MCF 10A (cell line): ENCODE results near the gene PRKG1. TPM values are rescaled to one million over a fixed set of nuclear protein-coding genes. Genes with fewer than 3 reads are reported as not detected.
"Not testable (repeated sequence)": the region's sequence is repeated elsewhere in the genome, so short reads cannot be mapped to it uniquely, and the experiment has no call there.

Experiments used
- BruUV-seq: library from RNA; stranded (reverse); fragments of 400-500 nt; replicated peaks from 2 replicates; lab custom pipeline; 2021; lab: Mats Ljungman, UMichigan
- CTCF ChIA-PET: fragments of 300-600 bp; sonication (Branson Sonifier 250); formaldehyde crosslinking; extraction: SDS; loops from one replicate; lab custom pipeline; 2021; ENCODE audit warnings: antibody characterized with exemption, inconsistent platforms; lab: Yijun Ruan, JAX
- POLR2A ChIA-PET: fragments of 300-600, 350-650 bp; sonication (Branson Sonifier 250); formaldehyde crosslinking; extraction: SDS; loops from one replicate; lab custom pipeline; 2020; ENCODE audit warnings: antibody characterized with exemption, inconsistent platforms; lab: Yijun Ruan, JAX
- DNase-seq: peaks from one replicate; pipeline ENCODE4 v3.0.0-alpha.2; 2018; ENCODE audit not compliant: unreplicated experiment
- H3K27ac Mint-ChIP-seq: one replicate; pipeline ENCODE4 v1.8.0; 2022; ENCODE audit warnings: mild to moderate bottlenecking, low read depth, mixed read lengths; ENCODE audit not compliant: unreplicated experiment
- H3K27me3 Mint-ChIP-seq: one replicate; pipeline ENCODE4 v1.8.0; 2022; ENCODE audit warnings: mixed read lengths; ENCODE audit not compliant: insufficient read depth, unreplicated experiment
- H3K36me3 Mint-ChIP-seq: one replicate; pipeline ENCODE4 v1.8.0; 2022; ENCODE audit warnings: mild to moderate bottlenecking, moderate library complexity, mixed read lengths; ENCODE audit not compliant: insufficient read depth, unreplicated experiment
- H3K4me1 Mint-ChIP-seq: one replicate; pipeline ENCODE4 v1.8.0; 2022; ENCODE audit warnings: mixed read lengths; ENCODE audit not compliant: insufficient read depth, unreplicated experiment
- H3K4me3 Mint-ChIP-seq: one replicate; pipeline ENCODE4 v1.8.0; 2022; ENCODE audit warnings: mild to moderate bottlenecking, moderate library complexity, mixed read lengths; ENCODE audit not compliant: unreplicated experiment
- H3K9me3 Mint-ChIP-seq: one replicate; pipeline ENCODE4 v1.8.0; 2022; ENCODE audit warnings: mixed read lengths; ENCODE audit not compliant: unreplicated experiment
- intact Hi-C: fragments of 100-400 bp; cut with micrococcal nuclease; formaldehyde crosslinking; loops from 2 replicates; pipeline ENCODE4 v1.14.1; 2022
- total RNA-seq: library from RNA; stranded (reverse); gene quantifications from 2 replicates; pipeline ENCODE4 v1.2.3, GENCODE V29; 2022
- TF ChIP-seq, protein P1 (sequence below): fragments of 200-600 bp; IDR thresholded peaks from one replicate; pipeline ENCODE4 v1.8.0; 2022; ENCODE audit warnings: antibody characterized with exemption, mild to moderate bottlenecking; ENCODE audit not compliant: unreplicated experiment

PRKG1 gene
- total RNA-seq, 1 experiment from 2014 or later, result 0.09 TPM

DNA sequence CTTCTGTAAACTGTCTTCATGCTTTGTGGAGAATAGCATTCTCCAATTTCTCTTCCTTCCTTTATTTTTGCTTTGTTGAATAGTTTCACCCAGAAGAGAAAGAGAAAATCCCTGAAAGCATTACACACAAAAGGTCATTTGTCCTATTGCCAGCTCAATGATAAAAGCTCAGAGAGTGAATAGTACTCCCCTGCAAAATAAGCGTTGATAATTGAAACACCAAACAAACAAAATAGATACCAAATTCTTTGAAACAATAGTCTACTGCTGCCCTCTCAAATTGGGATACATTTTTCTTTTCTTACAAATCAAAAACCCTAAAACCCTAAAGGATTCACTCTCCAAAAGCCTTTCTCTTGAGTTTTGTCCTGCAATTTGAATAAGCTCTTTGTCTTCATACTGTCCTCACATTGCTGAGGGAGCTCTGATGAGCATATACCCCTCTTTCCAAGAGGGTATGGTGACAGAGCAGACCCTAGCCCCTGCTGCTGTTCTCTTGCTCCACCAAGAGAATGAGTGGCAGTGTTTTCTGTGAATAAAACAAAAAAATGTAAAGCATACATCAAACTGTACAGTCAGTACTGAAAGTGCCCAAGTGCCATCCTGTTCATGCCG lies 490.7 kb downstream of the PRKG1 start:
- no peak overlapping the region for H3K27ac Mint-ChIP-seq
- POLR2A ChIA-PET, result no interaction called here

DNA sequence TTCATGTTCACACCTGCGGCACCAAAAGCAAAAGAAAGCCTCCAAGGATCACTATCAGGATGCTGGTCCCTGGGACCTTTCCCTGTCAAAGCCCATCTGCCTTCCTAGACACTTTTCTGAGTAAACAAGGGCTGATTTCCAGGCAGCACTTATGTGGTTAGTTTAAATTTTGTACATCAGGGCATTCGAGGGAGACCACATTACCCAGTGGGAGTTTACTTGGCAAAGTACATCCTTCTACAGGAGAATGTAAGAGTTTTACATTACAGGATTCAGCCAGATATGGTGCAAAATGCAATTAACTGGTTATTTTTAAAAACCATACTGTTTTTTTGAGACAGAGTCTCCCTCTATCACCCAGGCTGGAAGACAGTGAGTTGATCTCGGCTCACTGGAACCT lies 493.0 kb downstream of the PRKG1 start:
- no peaks in the 10 kb centered on the region for H3K4me1 Mint-ChIP-seq
- ChIA-PET POLR2A (no interaction called here), CTCF (interaction anchor here (0.9 kb wide), 1 partner anchor 207 kb away, joined by 4 read pairs; no protein-coding TSS in a partner anchor)
- peaks cover 34% of the 10 kb centered on the region for H3K27me3 Mint-ChIP-seq
- intact Hi-C loops, result no loop called here
- BruUV-seq, result no TSS peak
- H3K27ac Mint-ChIP-seq, result no peak overlapping the region
- DNase-seq, result no peak
- H3K9me3 Mint-ChIP-seq, result no peaks in the 10 kb centered on the region
- no peaks in the 10 kb centered on the region for H3K36me3 Mint-ChIP-seq
- TF ChIP-seq, protein P1, sequence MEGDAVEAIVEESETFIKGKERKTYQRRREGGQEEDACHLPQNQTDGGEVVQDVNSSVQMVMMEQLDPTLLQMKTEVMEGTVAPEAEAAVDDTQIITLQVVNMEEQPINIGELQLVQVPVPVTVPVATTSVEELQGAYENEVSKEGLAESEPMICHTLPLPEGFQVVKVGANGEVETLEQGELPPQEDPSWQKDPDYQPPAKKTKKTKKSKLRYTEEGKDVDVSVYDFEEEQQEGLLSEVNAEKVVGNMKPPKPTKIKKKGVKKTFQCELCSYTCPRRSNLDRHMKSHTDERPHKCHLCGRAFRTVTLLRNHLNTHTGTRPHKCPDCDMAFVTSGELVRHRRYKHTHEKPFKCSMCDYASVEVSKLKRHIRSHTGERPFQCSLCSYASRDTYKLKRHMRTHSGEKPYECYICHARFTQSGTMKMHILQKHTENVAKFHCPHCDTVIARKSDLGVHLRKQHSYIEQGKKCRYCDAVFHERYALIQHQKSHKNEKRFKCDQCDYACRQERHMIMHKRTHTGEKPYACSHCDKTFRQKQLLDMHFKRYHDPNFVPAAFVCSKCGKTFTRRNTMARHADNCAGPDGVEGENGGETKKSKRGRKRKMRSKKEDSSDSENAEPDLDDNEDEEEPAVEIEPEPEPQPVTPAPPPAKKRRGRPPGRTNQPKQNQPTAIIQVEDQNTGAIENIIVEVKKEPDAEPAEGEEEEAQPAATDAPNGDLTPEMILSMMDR, result no peak
- no peak overlapping the region for H3K4me3 Mint-ChIP-seq

More for the DNA sequence above, 490.7 kb downstream of the PRKG1 start:
- peaks cover 34% of the 10 kb centered on the region for H3K27me3 Mint-ChIP-seq
- TF ChIP-seq, protein P1, result no peak
- H3K9me3 Mint-ChIP-seq, result no peaks in the 10 kb centered on the region
- no peak for DNase-seq
- CTCF ChIA-PET, result no interaction called here
- no peaks in the 10 kb centered on the region for H3K4me1 Mint-ChIP-seq
- no peaks in the 10 kb centered on the region for H3K36me3 Mint-ChIP-seq
- H3K4me3 Mint-ChIP-seq, result no peak overlapping the region
- no TSS peak for BruUV-seq
- intact Hi-C loops, result no loop called here

DNA sequence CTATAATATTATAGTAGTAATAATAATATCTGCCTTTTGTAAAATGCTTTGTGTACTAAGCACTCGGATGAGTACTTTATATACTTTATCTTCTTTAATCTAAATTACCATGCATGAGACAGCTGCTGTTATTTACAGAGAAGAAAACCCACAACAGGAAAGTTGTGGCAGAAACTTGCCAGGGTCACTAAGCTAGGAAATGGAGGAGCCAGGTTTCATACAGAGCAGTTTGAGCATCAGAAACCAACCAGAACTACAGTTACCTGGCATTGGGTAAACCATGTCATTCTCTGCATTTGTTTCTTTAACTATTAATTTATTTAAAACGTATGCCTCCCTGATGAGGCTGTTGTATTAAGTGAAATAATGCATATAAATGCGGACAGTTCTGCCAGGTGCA lies 495.2 kb downstream of the PRKG1 start:
- no peak overlapping the region for H3K27ac Mint-ChIP-seq
- no peak overlapping the region for H3K4me3 Mint-ChIP-seq
- BruUV-seq, result no TSS peak
- POLR2A ChIA-PET, result no interaction called here
- no peaks in the 10 kb centered on the region for H3K36me3 Mint-ChIP-seq
- H3K27me3 Mint-ChIP-seq, result peaks cover 34% of the 10 kb centered on the region
- TF ChIP-seq, protein P1, result no peak
- intact Hi-C loops, result no loop called here
- no peaks in the 10 kb centered on the region for H3K4me1 Mint-ChIP-seq
- CTCF ChIA-PET, result interaction anchor here (0.5 kb wide), 1 partner anchor 348 kb away, joined by 3 read pairs; no protein-coding TSS in a partner anchor
- DNase-seq, result no peak
- H3K9me3 Mint-ChIP-seq, result no peaks in the 10 kb centered on the region

DNA sequence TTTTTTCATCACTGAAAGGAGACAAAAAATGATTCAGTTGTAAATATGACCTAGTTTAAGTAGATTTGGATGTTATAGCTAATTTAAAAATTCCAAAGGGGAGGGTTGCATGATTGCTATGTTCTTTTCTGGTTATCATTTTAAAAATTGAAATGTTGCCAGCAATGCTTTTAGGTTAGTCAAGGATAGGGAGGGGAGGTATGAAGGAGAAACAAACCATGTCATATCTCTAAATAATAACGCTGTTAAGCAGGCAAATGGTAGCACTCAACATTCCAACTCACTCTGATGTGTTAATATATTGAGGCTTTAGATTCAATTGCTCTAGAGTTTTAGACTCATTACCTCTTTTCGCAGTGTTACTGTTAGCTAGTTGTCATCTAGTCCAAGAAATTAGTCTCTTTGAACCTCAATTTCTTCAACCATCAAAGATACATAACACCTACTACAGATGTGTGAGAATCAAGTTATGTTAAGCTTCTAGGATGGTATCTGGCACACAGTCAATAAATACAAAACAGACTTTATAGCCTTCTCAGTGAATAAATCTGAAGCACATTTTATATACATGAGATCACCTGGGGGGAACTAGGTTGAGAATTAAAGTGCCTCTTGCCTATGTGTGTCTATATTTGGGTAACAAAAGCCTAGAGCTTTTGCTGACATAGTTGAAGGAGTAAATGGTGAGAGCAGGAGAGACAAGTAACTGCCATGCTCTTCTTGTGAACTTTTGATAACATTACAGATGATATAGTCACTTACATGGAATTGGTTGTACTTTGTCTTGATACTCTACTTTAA lies 500.2 kb downstream of the PRKG1 start:
- POLR2A ChIA-PET, result no interaction called here
- H3K27ac Mint-ChIP-seq, result no peak overlapping the region
- CTCF ChIA-PET, result interaction anchor here (0.7 kb wide), 1 partner anchor 12 kb away, joined by 3 read pairs; no protein-coding TSS in a partner anchor

DNA sequence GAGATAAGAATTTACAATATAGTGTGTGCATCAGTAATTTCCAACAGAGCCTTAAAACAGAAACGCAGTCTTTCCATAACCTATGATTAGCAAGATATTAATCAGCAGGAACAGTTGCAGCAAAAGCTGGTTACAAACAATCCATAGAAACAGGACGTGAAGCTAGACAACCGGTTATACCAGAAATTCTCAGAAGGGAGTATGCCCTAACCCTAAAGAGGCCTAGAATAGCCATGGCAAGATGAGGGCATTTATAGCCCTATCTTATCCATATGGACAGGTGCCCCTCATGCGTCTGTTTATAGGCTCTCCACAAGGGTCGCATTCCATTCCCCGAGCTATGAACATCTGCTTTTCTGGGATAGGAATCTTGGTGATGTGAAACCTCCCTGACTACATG lies 506.9 kb downstream of the PRKG1 start:
- BruUV-seq, H3K36me3 Mint-ChIP-seq, H3K4me1 Mint-ChIP-seq, intact Hi-C loops, CTCF ChIA-PET, POLR2A ChIA-PET, H3K4me3 Mint-ChIP-seq, DNase-seq, H3K27ac Mint-ChIP-seq, H3K9me3 Mint-ChIP-seq, H3K27me3 Mint-ChIP-seq: not testable (repeated sequence)

More for the DNA sequence above, 500.2 kb downstream of the PRKG1 start:
- TF ChIP-seq, protein P1, result no peak
- H3K4me3 Mint-ChIP-seq, result no peak overlapping the region
- intact Hi-C loops, result no loop called here
- DNase-seq, result no peak
- no peaks in the 10 kb centered on the region for H3K36me3 Mint-ChIP-seq
- peaks cover 11% of the 10 kb centered on the region for H3K27me3 Mint-ChIP-seq
- no peaks in the 10 kb centered on the region for H3K9me3 Mint-ChIP-seq
- BruUV-seq, result no TSS peak
- no peaks in the 10 kb centered on the region for H3K4me1 Mint-ChIP-seq
